Pons (tissue), 1 donor: Measurements from ENCODE around the gene RABGAP1L.
"Not testable (repeated sequence)": the region's sequence is repeated elsewhere in the genome, so short reads cannot be mapped to it uniquely, and the experiment has no call there.

Experiments used
- DNase-seq: peaks from one replicate; pipeline ENCODE4 v3.0.0-alpha.2; 2016; ENCODE audit warnings: low spot score

The RABGAP1L gene

GRCh38 chr1:174197547-174197946, 38.2 kb downstream of the RABGAP1L start:
- DNase-seq = no peak

- DNase-seq = no peak
These were observed 38.9 kb downstream of the RABGAP1L start for GRCh38 chr1:174198202-174198601.

- no peak for DNase-seq
These were observed 41.4 kb downstream of the RABGAP1L start for GRCh38 chr1:174200746-174201145.

- no peak for DNase-seq
These were observed 45.5 kb downstream of the RABGAP1L start for GRCh38 chr1:174204697-174205308.

GRCh38 chr1:174206148-174206836, 47.0 kb downstream of the RABGAP1L start:
- DNase-seq = no peak

- DNase-seq = no peak
These were observed 50.2 kb downstream of the RABGAP1L start for GRCh38 chr1:174209347-174210187.

GRCh38 chr1:174211486-174211885, 52.2 kb downstream of the RABGAP1L start:
- no peak for DNase-seq

GRCh38 chr1:174215766-174216165, 56.4 kb downstream of the RABGAP1L start:
- DNase-seq = no peak

GRCh38 chr1:174217248-174217647, 57.9 kb downstream of the RABGAP1L start:
- DNase-seq = peak; percentile 5

- DNase-seq = peak; percentile 54
These were observed 58.7 kb downstream of the RABGAP1L start for GRCh38 chr1:174217787-174218574.

GRCh38 chr1:174218983-174219382, 59.7 kb downstream of the RABGAP1L start:
- no peak for DNase-seq

- DNase-seq = no peak
These were observed 60.5 kb downstream of the RABGAP1L start for GRCh38 chr1:174219606-174220370.

GRCh38 chr1:174221681-174222080, 62.4 kb downstream of the RABGAP1L start:
- no peak for DNase-seq

- DNase-seq = no peak
These were observed 63.0 kb downstream of the RABGAP1L start for GRCh38 chr1:174222166-174222949.

GRCh38 chr1:174224641-174225040, 65.3 kb downstream of the RABGAP1L start:
- DNase-seq = no peak

GRCh38 chr1:174225499-174226204, 66.3 kb downstream of the RABGAP1L start:
- DNase-seq = no peak

GRCh38 chr1:174230399-174230798, 71.1 kb downstream of the RABGAP1L start:
- no peak for DNase-seq

GRCh38 chr1:174232761-174233160, 73.4 kb downstream of the RABGAP1L start:
- DNase-seq = no peak

GRCh38 chr1:174238845-174239501, 79.7 kb downstream of the RABGAP1L start:
- not testable (repeated sequence) for DNase-seq
